Measurements from ENCODE around the gene CALCB. TPM values are rescaled to one million over a fixed set of nuclear protein-coding genes. Genes with fewer than 3 reads are reported as not detected.

CALCB gene
- total and polyA plus RNA-seq, 2 of the 8 experiments (the other 6 are each of a cell fraction or from before 2014, with no cell fraction given), result 3.7 to 4.2 TPM

DNA sequence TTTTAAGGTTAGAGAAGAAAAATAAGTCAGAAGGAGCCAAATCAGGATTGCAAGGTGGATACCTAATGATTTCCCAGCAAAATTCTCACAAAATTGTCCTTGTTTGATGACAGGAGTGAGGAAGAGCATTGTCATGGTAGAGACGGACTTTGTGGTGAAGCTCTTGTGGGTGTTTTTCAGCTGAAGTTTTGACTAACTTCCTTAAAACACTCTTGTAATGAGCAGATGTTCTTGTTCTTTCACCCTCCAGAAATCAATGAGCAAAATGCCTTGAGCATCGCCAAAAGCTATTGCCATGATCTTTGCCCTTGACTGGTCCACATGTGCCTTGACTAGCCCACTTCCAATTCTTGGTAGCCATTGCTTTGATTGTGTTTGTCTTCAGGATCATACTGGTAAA is 20.0 kb downstream of the CALCB start:
- DNase-seq (ENCODE audit: low read depth in 1 of 2, low spot score in 2 of 2), result no peak
- Histone ChIP-seq H2BK120ac (replicated peaks; ENCODE audit: low read depth, low read length) (no peak overlapping the region), H3K23me2 (ENCODE audit: low read depth, low read length) (no peaks in the 10 kb centered on the region), H3K4me1 (replicated peaks in 1 of 4; ENCODE audit: control insufficient read depth in 3 of 4, insufficient read depth in 4 of 4, low read length in 3 of 4) (no peaks in the 10 kb centered on the region; a peak in 1 of 7 replicates), H4K8ac (ENCODE audit: extremely low read depth, insufficient read depth, low read length) (no peak overlapping the region), H2BK15ac (ENCODE audit: low read length) (no peak overlapping the region), H3K4ac (replicated peaks; ENCODE audit: insufficient read length, low read depth, low read length) (no peak overlapping the region), H3K27ac (ENCODE audit: low read depth, low read length) (no peak overlapping the region), H3K4me2 (ENCODE audit: insufficient read depth in 1 of 2, low read depth in 2 of 2, low read length in 2 of 2) (no peak overlapping the region), H2BK12ac (ENCODE audit: low read depth, low read length) (no peak overlapping the region), H3K23ac (ENCODE audit: insufficient read length) (no peak overlapping the region), H2AFZ (ENCODE audit: low read length) (no peak overlapping the region), H2BK5ac (ENCODE audit: low read depth, low read length) (no peak overlapping the region), H4K20me1 (replicated peaks in 1 of 2; ENCODE audit: control insufficient read depth in 1 of 2, insufficient read depth in 2 of 2, low read length in 2 of 2) (no peaks in the 10 kb centered on the region), H3K9me3 (ENCODE audit: insufficient read depth in 2 of 2, low read depth in 1 of 2, low read length in 1 of 2) (no peaks in the 10 kb centered on the region; a peak in 1 of 4 replicates), H2AK5ac (ENCODE audit: low read depth, low read length) (no peak overlapping the region), H4K5ac (ENCODE audit: insufficient read length, low read depth, low read length) (no peak overlapping the region), H3K79me2 (ENCODE audit: control insufficient read depth in 1 of 2, insufficient read depth in 2 of 2, low read length in 2 of 2) (no peaks in the 10 kb centered on the region), H3K4me3 (ENCODE audit: extremely low read depth in 1 of 4, insufficient read depth in 2 of 4, low read depth in 3 of 4, low read length in 4 of 4) (no peak overlapping the region), H4K91ac (replicated peaks; ENCODE audit: insufficient read length, low read length) (no peak overlapping the region), H3K79me1 (ENCODE audit: low read depth, low read length) (no peaks in the 10 kb centered on the region), H3K14ac (ENCODE audit: insufficient read length) (no peak overlapping the region), H3K9ac (replicated peaks in 1 of 4; ENCODE audit: extremely low read depth in 1 of 4, low read depth in 3 of 4, low read length in 3 of 4) (no peak overlapping the region), H3K36me3 (ENCODE audit: control insufficient read depth in 2 of 4, insufficient read depth in 4 of 4, low read length in 3 of 4) (no peaks in the 10 kb centered on the region), H2BK20ac (ENCODE audit: low read length) (no peak overlapping the region), H3K27me3 (replicated peaks in 1 of 4; ENCODE audit: control insufficient read depth in 3 of 4, extremely low read depth in 1 of 4, insufficient read depth in 3 of 4, low read length in 3 of 4) (no peaks in the 10 kb centered on the region), H3K18ac (ENCODE audit: extremely low read depth, low read length) (no peak overlapping the region), H3K56ac (replicated peaks; ENCODE audit: insufficient read length, low read depth, low read length) (no peak overlapping the region)
- 93% methylated on average over 2 of the region's 2 CpGs; no CpG with 5 or more reads in 1 of the 2 experiments for whole genome bisulfite sequencing, 2 experiments (ENCODE audit: extremely low coverage in 1 of 2, insufficient coverage in 1 of 2, insufficient read length in 1 of 2, insufficient replicate concordance in 2 of 2, low coverage in 1 of 2, low lambda C conversion rate in 2 of 2, missing lambda C conversion rate in 1 of 2)
- POLR2A ChIA-PET (ENCODE audit: partially characterized antibody), result no interaction called here
- no peak for FAIRE-seq
- CTCF ChIA-PET (ENCODE audit: partially characterized antibody), result interaction anchor here (0.9 to 3.6 kb wide), 4 partner anchors 19 to 186 kb away, joined by 3 to 26 read pairs (median 5); partner anchors contain the start of gene CALCB
- no peak for TF ChIP-seq KDM5A (IDR thresholded peaks at IDR 0.05; ENCODE audit: low read length)
- TF ChIP-seq SIRT6 (IDR thresholded peaks at IDR 0.05; ENCODE audit: low read length), result no peak
- no peak for TF ChIP-seq SAP30 (IDR thresholded peaks at IDR 0.05; ENCODE audit: insufficient read depth, insufficient replicate concordance, low read length)
- TF ChIP-seq, protein P1, sequence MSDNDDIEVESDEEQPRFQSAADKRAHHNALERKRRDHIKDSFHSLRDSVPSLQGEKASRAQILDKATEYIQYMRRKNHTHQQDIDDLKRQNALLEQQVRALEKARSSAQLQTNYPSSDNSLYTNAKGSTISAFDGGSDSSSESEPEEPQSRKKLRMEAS (IDR thresholded peaks at IDR 0.05), result no peak
- no peak for TF ChIP-seq BRCA1 (IDR thresholded peaks at IDR 0.05; ENCODE audit: low read depth, low read length)
- no peak for TF ChIP-seq ZNF274 (IDR thresholded peaks at IDR 0.05; ENCODE audit: borderline replicate concordance, extremely low read depth, low read length)
- no peak for TF ChIP-seq NANOG (IDR thresholded peaks at IDR 0.05; ENCODE audit: insufficient read depth, low read depth, low read length, poor library complexity, severe bottlenecking)
- TF ChIP-seq CTCF (IDR thresholded peaks at IDR 0.05; ENCODE audit: control extremely low read depth in 1 of 3, insufficient read depth in 1 of 3, low read depth in 1 of 3, low read length in 3 of 3), result no peak
- no peak for TF ChIP-seq MAFK (IDR thresholded peaks at IDR 0.05; ENCODE audit: low read depth, low read length)
- no peak for TF ChIP-seq TCF12 (IDR thresholded peaks at IDR 0.05; ENCODE audit: low read depth, low read length)
- TF ChIP-seq ASH2L (IDR thresholded peaks at IDR 0.05; ENCODE audit: low read length), result no peak
- TF ChIP-seq CBX5 (IDR thresholded peaks at IDR 0.05; ENCODE audit: low read depth, low read length), result no peak
